Activated CD8-positive, alpha-beta memory T cell treated with anti-CD3 and anti-CD28 coated beads, Interleukin-2, amount 50 U/mL, for 24 hours (primary cell): ENCODE data around the gene SPSB1.

ENCODE experiments used
- DNase-seq: peaks from one replicate; pipeline ENCODE4 v3.0.0-alpha.2; 2020; ENCODE audit errors: extremely low read depth

SPSB1 gene

DNA sequence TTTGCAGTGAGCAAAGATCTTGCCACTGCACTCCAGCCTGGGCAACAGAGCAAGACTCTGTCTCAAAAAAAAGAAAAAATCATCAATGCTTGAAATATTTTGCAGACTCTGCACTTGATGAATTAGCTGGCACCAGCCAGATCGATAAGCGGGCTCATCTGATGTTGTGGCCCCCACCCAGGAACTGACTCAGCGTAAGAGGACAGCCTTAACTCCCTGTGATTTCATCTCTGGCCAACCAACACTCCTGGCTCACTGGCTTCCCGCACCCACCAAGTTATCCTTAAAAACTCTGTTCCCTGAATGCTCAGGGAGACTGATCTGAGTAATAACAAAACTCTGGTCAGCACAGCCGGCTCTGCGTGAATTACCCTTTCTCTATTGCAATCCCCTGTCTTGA is 98.9 kb downstream of the SPSB1 start:
- no peak for DNase-seq

DNA sequence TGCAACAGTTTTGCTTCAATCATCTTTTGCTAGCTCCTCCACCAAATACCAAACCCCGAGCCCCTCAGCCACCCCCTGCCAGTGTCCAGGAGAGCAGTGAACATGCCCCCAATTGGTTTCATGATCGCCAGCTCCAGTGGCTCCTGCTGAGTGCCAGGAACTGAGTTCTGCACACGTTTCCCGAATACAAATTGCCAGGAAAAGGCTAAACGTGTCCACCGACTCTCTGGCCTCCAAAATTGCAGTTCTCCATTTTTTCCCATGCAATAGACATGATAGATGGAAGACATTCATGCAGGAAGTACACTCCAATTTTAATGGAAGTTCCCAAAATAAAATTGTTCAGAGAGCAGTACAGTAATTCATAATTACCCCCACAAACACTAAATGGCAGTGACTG is 101.3 kb downstream of the SPSB1 start:
- no peak for DNase-seq

DNA sequence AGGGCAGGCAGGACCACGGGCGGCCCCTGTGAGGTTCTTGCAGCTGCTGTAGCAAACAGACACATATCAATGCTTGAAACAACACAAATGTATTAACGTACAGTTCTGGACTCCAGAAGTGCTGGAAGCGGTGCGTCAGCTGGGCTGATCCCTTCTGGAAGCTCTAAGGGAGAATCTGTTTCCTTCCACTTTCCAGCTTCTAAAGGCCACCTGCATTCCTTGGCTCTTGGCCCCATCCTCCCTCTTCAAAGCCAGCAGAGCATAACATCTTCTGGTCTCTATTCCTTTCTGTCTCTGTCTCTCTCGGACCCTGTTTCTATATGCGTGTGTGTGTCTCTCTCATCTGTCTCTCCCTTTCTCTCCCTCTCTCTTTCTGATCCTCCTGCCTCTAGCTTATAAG is 102.3 kb downstream of the SPSB1 start:
- no peak for DNase-seq

DNA sequence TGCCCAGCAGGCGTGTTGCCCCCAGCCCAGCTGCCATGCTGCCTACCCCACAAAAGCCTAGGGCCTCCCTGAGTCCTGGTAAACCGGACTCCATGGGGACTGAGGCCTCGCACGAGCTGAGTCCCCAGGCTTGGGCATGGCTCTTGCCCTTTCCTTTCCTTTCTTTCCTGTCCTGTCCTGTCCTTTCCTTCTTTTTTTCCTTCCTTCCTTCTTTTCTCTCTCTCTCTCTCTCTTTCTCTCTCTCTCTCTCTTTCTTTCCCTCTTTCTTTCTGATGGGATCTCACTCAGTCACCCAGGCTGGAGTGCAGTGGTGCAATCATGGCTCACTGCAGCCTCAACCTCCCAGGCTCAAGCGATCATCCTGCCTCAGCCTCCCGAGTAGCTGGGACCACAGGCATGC is 104.4 kb downstream of the SPSB1 start:
- no peak for DNase-seq

DNA sequence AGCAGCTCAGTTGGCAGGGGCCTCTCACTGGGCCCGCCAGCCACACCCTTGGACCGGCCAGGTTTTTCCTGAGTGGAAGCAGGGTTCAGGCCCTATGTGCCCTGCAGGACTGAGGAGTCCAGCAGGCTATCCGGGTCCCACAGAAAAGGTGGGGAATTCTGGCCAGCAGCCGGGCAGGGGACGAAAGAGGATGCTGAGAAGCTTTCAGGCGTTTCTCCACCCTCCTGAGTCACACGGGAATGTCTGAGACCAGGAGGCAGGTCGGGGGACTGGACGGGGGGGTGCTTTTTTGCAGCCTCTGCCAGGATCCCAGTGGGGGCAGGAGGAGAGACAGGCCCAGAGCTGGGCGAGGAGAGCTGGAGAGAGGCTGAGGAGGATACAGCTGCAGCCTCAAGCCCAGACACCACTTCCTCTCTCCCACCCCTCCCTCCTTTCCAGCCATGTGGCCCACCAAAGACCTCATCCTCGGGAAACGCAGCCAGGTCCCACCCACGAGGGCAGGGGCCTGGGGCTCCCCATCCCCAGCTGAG is 105.4 kb downstream of the SPSB1 start:
- DNase-seq, result no peak

DNA sequence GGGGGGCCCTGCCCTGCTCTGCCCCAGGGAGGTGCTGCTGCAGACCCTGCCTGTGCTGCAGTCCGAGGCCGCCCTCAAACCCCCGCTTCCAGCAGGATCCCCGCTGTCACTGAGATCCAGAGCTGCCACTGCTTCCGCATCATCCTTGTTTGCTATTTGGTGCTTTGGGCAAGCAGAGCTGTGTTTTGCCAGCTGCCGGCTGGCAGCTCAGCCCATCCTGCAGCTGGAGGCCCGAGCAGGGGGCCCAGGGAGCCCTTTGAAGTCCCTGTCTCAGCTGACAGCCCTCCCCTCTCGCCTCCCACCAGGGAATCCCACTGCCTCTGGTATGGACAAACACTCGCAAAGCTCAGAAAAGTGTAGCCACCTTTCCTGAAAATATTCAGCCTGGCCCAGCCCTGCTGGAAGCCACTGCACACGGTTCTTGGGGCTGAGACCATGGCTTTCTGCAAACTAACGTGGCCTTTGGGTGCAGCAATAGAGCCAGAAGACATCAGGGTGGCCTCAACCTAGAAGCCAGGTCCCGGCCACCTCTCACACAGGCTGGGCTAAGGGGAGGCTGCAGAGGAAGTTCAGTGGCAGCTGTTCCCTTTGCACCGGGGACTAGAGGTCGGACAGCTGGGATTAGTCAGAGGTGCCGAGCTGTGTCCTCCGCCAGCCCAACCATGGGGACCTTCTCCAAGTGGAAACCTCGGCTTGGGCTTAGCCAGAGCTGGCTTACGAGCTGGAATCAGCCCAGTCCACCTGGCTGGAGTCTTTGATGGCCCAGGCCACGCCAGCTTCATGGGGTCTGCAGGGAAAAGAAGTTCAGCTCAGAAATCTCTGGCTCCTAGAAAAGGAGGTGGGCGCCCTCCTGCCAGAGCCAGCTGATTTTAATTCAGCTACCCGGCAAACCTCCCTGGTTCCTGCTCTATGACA is 107.1 kb downstream of the SPSB1 start:
- no peak for DNase-seq

DNA sequence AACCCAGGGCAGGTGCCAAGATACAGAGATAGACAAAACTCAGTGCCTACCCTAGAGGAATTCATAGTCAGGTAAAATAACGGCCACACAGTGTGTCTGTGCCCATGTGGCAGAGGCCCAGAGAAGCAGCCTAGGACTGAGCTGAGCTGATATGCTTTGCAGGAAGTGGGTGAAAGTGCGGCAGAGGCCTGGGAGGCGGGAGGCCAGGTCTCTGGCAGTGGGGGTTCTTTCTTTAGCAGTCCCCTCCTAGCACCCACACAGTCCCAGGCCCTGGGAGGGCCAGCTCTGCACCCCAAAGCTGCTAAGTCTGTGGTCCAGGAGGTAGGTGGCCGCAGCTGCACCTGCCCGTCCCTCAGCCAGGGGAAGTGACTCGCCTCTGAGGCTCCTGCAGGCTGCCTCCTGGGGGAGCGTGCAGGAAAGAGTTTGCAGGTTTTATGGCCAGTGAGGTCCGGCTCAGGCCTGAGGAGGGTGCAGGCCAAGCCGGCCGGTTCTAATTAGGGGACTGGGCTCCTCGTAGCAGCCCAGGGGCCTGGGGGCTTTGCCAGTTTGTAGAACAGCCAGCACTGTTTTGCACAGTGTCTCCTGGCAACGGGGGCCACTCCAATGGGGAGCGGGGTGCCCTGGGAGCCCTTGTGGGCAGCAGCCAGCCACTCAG is 107.9 kb downstream of the SPSB1 start:
- DNase-seq, result no peak

DNA sequence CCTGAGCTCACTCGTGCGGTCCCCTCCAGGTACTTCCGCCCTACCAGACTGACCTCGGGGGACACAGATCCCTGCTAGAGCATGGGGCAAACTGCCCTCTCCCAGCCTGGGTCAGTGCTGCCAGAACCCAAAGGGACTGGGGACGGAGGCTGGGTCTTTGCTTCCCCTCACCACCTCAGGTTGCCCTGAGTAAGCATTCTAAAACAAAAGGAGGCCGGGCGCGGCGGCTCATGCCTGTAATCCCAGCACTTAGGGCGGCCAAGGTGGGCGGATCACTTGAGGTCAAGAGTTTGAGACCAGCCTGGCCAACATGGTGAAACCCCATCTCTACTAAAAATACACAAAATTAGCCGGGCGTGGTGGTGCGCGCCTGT is 108.4 kb downstream of the SPSB1 start:
- DNase-seq, result no peak

DNA sequence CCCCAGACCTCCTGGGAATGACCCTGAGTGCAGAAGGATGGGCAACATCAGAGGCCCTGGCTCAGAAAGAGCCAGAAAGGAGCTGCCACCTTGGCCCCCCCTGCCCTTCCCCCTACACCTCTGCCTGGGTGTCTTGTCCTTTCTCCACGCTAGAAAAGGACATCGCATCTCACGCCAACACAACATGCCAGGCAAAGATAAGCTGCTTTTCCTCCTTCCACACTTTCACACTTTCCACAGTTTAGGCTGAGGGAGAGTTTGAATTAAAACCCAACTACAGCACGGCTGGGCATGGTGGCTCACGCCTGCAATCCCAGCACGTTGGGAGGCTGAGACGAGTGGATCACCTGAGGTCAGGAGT is 109.5 kb downstream of the SPSB1 start:
- no peak for DNase-seq

DNA sequence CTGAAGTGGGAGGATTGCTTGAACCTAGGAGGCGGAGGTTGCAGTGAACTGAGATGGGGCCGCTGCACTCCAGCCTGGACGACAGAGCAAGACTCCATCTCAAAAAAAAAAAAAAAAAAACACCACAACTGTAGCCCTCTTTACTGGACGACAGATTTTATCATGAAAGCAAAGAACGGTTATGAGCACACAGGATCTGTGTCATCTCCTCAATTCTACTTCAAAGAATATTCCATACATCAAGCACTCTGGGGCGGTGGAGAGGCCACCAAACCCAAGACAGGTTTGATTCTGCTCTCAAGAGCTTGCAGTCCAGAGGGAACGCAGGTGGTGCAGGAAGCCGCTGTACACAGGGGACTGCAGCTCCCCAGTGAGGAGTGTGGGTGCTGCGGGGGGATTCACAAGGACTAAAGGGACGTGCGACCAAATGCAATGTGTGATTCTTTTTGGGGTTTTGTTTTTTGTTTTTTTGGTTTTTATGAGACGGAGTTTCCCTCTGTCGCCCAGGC is 110.1 kb downstream of the SPSB1 start:
- no peak for DNase-seq

DNA sequence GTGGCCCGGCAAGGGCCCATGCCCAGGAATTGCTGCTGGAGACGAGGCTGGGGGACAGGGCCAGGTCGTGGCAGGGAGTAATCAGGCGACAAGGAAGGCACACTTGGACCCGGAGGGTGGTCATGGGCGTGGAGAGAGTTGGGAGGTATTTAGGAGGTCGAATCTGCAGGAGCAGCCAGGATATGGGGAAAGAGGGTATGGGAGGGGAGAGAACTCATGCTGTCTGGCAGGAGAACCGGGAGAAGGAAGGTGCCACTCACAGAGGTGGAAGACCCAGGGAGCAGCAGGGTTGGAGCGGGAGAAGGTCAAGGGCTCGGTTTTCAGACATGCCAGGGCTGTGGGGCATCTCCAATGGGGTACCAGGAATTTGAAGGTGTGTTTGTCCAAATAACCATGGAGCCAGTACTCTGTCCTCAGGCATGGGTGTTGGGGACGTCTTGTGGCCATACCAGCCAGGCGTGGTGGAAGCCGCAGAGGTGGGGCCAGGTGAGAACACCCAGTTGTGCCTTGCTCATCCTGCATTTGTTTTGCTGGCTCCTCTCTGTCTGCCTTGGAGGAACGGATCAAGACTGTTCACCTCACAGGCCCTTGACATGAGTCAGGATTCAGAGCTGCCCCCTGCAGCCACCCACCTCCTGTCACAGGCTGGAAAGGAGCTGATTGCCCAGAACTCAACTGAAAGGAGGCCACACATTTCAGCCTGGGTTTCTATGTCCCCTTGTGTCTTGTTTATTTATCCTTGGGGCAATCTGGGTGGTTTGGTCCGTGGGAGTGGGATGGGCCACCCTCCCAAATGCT is 111.6 kb downstream of the SPSB1 start:
- DNase-seq, result no peak

DNA sequence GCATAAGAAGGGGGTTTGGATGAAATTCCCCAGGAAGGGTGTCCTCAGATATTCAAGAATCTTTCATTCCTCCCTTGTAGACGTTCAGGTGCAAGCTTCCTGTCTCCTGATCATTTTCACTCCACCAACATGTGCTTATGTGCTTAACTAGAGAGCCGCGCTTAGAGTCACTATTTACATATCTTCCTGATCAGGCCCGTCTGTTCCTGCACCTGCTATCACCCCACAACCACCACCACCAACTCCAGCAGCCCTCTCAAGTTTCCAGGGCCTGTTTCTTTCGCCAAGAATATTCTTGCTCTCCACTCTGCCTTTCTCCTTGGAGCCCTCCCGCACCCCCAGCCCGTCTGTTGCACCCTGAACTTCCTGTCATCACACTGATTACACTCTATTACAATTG is 113.4 kb downstream of the SPSB1 start:
- DNase-seq, result no peak

DNA sequence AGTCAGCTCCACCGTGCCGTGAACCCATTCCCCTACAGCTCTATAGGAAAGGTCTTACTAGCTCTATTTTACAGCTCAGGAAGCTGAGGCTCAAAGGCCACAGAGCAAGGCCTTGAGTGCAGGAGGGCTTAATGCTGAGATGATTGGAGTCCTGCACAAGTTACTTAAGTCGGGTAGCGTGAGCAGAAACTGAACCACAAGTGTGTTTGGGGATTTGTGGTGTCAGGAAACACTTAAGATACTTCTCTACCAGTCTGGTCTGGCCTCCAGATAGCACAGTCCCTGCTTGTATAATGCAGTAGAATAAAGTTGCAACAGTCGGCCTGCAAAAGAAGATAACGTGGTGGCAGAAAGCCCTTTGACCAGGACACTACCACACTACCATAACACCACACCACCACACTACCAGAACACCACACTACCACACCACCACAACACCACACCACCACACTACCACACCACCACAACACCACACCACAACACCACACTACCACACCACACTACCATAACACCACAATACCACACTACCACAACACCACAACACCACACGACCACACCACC is 118.1 kb downstream of the SPSB1 start:
- no peak for DNase-seq

DNA sequence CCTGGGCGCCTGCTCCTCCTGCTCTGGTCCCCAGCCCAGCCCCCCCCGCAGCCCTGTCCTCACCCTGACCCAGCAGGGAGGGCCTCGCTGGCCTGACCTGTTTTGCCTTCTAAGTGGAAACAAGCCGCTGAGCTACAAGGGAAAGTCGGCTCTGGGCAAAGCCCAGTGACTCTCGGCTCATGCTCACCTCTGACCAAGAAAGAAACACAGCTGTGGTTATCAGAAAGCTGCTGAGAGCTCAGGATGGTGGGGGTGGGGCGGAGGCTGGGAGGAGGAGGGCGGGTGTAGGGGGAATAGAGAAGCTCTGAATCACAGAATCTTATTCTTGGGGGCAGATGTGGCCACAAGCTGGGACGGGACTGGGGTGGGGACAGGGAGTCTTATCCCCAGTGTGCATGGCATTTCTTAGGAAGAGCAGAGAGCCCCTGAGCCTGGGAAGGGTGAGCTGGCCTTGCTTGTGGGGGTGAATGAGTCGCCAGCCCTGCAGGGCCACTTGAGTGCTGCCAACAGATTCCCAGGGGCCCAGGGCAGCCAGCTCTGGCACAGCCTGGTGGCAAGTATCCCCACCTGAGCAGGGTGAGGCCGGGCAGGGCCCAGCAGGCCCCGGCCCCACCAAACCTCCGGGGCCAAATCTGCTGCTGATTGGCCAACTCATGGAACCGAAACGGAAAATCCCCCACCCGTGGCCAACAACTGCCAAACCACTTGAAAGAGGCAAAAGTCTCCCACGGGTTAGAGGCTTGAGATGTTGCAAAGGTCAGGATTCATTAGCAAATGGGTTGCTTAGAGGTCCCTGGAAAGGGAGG is 120.6 kb downstream of the SPSB1 start:
- peak; percentile 30 for DNase-seq

DNA sequence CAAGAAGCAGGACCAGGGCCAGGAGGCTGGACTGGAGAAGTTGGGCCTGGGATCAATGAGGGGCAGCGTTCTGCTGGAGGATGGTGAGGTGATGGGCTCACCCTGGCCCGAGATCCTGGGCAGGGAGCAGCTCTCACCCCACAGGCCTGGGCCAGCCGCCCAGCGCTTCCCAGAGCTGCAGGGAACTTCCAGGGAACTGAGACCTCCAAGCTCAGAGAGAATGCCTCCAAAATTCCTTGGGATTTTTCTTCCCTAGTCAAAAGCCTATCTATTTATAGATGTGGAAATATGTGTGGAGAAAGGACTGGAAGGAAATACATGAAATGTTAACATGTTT is 121.2 kb downstream of the SPSB1 start:
- DNase-seq, result no peak

DNA sequence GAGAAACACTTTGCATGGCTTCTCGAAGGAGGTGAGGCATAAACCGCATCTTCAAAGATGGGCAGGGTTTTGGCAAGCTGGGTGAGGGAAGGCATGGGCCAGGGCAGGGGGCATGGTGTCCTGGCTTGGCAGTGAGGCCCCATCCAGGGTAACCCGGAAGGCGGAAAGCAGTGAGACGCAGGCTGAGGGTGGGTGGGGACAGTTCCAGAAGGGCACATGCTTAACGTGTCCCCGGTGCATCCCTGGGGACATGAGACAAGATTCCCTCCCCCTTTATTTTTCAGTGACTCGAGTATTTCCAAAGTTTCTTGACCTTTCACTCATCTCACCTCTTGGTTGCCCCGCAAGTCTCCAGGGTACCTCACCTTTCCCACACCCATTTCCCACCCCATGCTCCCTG is 123.8 kb downstream of the SPSB1 start:
- DNase-seq, result no peak

DNA sequence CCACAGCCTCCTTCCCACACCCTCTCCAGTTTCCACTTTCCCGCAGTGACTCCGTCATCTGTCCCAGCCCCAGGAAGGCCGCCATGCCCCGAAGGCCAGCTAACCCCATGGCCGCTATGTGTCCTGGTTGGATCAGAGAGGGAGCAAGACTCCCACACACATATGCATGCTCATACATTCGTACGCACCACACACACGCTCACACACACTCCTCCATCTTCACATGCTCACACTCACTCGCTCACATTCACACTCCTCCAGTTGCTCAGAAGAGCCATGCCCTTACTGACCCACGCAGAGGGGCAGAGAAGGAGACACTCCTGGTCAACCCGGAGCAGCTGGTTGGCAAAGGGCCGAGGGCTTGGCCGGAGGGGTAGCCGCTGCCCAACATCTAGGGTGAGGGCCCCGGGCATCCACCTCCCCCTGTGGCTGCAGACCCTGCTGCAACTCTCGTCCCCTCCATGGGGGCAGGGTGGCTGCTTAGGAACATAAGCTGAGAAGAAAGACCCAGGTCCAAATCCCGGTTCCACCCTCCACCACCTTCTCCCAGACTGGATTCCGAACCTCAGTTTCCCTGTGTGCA is 124.3 kb downstream of the SPSB1 start:
- no peak for DNase-seq

DNA sequence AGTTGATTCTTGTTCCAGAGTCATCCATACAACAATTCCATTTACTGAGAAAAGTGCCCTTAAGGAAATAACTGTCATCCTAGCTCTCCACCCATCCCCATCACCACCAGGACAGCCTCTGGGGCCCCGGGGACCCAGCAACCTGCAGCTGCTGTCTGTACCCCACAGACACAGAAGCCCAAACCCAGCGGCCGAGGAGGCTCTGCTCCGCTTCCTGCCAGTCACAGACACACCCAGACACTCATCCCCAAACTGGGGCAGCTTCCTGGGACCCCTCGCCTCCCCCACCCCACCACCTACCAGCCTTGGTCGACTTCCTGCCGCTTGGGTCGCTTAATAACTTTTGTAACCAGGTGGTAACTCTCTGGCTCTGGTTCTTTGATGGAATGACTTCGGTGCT is 125.0 kb downstream of the SPSB1 start:
- no peak for DNase-seq

DNA sequence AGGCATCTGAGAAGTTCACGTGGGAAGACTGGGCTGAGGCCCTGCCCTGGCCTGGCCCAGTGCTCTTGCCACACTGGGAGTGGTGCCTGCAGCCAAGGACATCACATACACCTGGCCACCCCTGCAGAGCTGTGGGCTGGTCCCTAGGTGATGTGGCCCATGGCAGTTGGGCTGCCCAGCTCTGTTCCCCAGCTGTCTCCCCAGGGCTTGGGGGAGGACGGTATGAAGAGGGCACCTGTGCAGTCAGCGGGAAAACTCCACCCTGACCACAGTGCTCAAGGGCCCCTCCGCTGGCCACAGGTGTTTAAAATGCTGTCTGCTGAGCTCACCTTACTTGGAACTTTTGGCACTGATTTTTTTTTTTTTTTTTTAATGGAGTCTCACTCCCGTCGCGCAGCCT is 126.2 kb downstream of the SPSB1 start:
- no peak for DNase-seq
